ENCODE results near the gene FAM200A. TPM values are rescaled to one million over a fixed set of nuclear protein-coding genes. Genes with fewer than 3 reads are reported as not detected.

Gene FAM200A
- total and polyA plus RNA-seq, 2 of the 13 experiments (the other 11 are each of a cell fraction or from before 2014, with no cell fraction given), result 4.7 to 6.3 TPM

DNA sequence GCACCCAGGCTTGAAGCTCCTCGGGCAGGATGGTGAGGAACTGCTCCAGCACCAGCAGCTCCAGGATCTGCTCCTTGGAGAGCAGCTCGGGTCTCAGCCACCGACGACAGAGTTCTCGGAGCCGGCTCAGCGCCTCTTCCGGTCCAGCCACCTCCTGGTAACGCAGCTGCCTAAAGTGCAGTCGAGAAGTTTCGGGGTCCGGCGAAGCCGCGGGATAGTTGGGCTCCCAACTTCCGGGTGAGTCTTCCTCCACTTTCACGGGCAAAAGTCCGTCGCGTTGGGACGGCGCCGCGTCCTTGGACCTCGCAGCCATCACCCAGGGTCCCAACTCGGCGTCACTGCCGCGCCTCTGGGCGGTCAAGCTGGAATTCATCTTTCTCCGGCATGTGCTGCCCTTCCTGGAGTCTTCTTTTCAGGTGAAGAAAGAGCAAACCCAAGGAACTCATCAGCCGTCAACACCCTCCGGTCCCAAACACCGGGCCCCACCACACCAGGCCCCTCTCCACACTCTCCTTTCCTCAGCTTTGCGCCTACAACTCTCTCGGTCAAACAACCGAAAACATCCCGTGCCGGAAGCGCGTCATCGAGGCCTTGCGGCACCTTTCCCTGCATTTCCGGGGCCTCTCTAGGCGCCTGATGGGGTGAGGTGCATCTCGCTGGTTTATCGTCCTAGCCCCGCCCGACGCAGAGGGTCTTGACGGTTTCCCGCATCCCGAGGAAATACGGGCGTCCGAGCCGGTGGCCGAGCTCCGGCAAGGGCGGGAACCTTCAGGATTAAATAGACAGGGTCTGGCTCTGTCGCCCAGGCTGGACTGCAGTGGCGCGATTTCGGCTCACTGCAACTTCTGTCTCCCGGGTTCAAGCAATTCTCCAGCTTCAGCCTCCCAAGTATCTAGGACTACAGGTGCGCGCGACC, 51.9 kb downstream of the FAM200A start, which contains the start of gene ZNF394 (continued):
- TF ChIP-seq RAD21 (CRISPR knock-in tag; IDR thresholded peaks at IDR 0.05) (no peak), TERF1 (CRISPR knock-in tag; IDR thresholded peaks at IDR 0.05) (no peak), ZFP41 (CRISPR knock-in tag; IDR thresholded peaks at IDR 0.05; ENCODE audit: borderline replicate concordance) (no peak), ZNF552 (CRISPR knock-in tag; IDR thresholded peaks at IDR 0.05; ENCODE audit: borderline replicate concordance) (no peak), PLRG1 (conservative IDR thresholded peaks at IDR 0.05) (no peak), BRD4 (CRISPR knock-in tag; IDR thresholded peaks at IDR 0.05) (no peak), KLF12 (CRISPR knock-in tag; IDR thresholded peaks at IDR 0.05; ENCODE audit: borderline replicate concordance) (0 out of 2 replicates have a peak, but pooled peaks have one; percentile 11), FOXJ3 (CRISPR knock-in tag; IDR thresholded peaks at IDR 0.05; ENCODE audit: borderline replicate concordance) (no peak; the same call in 1 of the 2 replicates), ZNF143 (CRISPR knock-in tag; IDR thresholded peaks at IDR 0.05) (peak; percentile 82), ZNF850 (CRISPR knock-in tag; conservative IDR thresholded peaks at IDR 0.05) (no peak), ZNF841 (CRISPR knock-in tag; IDR thresholded peaks at IDR 0.05; ENCODE audit: borderline replicate concordance) (no peak), PBX2 (CRISPR knock-in tag; IDR thresholded peaks at IDR 0.05) (no peak), ZNF33A (CRISPR knock-in tag; IDR thresholded peaks at IDR 0.05; ENCODE audit: borderline replicate concordance) (no peak), TP53 (CRISPR knock-in tag; conservative IDR thresholded peaks at IDR 0.05) (no peak), ZNF616 (CRISPR knock-in tag; IDR thresholded peaks at IDR 0.05; ENCODE audit: low read depth) (no peak), MIER3 (CRISPR knock-in tag; IDR thresholded peaks at IDR 0.05; ENCODE audit: borderline replicate concordance) (peak; percentile 69; the same call in 1 of the 2 replicates), ZFP36 (IDR thresholded peaks at IDR 0.05; ENCODE audit: borderline replicate concordance, low read depth, low read length, partially characterized antibody) (no peak), KDM1A (CRISPR knock-in tag; IDR thresholded peaks at IDR 0.05) (no peak), ONECUT2 (CRISPR knock-in tag; IDR thresholded peaks at IDR 0.05) (no peak), BCL3 (CRISPR knock-in tag; IDR thresholded peaks at IDR 0.05) (peak; percentile 73; the same call in 1 of the 2 replicates), FOXO1 (CRISPR knock-in tag; IDR thresholded peaks at IDR 0.05) (no peak), CHCHD3 (CRISPR knock-in tag; IDR thresholded peaks at IDR 0.05) (no peak), KAT2B (IDR thresholded peaks at IDR 0.05; ENCODE audit: borderline replicate concordance, low read depth, low read length) (no peak), FOSL2 (CRISPR knock-in tag; IDR thresholded peaks at IDR 0.05) (peak; percentile 62), HNRNPK (IDR thresholded peaks at IDR 0.05; ENCODE audit: low read depth, low read length, poor library complexity, severe bottlenecking) (no peak), ZNF747 (CRISPR knock-in tag; IDR thresholded peaks at IDR 0.05; ENCODE audit: borderline replicate concordance) (peak; percentile 89; the same call in 1 of the 2 replicates), BORCS8-MEF2B (CRISPR knock-in tag; IDR thresholded peaks at IDR 0.05) (peak; percentile 89; the same call in 1 of the 2 replicates)
- TF ChIP-seq, protein P1, sequence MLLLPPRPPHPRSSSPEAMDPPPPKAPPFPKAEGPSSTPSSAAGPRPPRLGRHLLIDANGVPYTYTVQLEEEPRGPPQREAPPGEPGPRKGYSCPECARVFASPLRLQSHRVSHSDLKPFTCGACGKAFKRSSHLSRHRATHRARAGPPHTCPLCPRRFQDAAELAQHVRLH (CRISPR knock-in tag; IDR thresholded peaks at IDR 0.05; ENCODE audit: borderline replicate concordance, low read depth), result peak; percentile 58; the same call in 1 of the 2 replicates

All from HepG2 (cell line).